Measurements from ENCODE around the gene CXorf51A.
"Not testable (repeated sequence)": the region's sequence is repeated elsewhere in the genome, so short reads cannot be mapped to it uniquely, and the experiment has no call there.

CXorf51A gene

DNA sequence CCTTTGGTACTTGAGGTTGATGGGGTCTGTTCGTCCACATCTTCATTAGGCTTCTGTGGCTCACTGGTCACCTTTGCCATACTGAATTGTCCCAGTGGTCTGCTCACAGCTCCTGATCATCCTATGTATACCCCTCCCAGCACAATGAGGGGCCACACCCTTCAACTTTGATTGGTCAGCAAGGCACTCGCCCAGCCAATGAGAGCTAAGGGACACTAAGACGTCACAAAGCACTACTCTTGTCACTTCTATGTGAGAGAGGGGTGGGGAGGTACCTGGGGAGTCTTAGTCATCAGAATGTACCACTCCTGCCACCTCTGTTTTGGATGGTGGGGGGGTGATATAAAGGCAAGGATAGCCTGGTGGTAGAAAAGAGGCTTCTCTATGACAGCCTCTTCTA, at the start of gene CXorf51A:
CXorf51A (minus strand) TSS at position 101 of the 400 bp plus-strand sequence; CDS start at position 80, 21 bp downstream.
- DNase-seq (ENCODE audit: low spot score) = not testable (repeated sequence)

DNA sequence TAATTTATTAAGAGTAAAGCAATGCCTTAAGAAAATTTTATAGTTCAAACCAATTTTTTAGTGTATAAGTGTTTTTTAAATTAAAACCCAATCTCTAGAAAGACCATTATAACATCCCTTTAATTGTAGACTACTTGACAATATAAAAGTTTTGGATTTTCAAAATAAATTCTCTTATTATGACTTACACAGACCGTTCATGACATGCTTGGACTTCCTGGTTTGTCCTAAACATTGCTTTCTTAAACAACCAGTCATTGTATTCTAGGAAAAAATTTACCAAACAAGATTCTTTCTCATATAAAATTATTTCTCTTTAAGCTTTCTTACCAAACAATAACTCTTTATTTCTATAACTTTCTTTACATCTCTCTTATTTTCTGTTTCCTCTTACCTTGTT, 49.0 kb upstream of the CXorf51A start:
- no peak for DNase-seq (ENCODE audit: low spot score)

DNA sequence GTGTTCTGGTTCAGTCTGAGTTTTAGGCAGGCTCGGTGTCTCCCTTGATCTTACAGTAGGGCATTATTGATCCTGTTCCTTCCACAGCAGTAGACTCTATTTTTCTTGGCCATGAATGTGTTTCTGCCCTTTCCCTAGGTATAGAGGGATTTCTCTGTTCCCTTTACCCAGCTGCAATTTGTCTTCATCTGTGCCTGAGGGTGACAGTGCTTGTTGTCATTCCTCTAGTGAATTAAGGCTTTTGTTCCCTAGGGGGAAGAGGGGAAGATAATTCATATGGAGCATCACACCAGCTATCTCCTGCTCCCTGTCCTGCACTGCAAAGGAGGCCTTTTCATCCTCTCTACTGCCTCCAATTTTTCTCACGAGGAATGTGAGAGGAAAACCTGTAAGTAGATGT, 39.7 kb upstream of the CXorf51A start:
- no peak for DNase-seq (ENCODE audit: low spot score)

DNA sequence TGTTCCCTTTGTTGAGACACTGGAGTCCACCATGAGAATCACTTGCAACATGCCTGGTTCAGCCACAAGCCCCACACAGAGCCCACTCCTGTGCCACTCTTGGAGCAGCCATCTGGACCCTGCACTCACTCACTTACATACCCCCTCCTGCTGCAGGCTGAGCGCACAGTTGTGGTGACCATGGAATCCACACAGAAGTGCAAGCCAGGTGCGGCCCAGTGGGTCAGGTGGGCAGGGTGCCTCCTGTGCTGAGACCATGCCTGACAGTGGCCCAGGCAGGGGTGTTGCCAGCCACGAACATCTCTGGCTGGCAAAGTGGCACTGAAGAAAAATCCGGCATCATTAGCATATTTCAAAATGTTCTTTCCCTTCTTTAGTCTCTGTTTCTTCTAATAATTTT, 17.4 kb upstream of the CXorf51A start:
- DNase-seq (ENCODE audit: low spot score) = no peak

DNA sequence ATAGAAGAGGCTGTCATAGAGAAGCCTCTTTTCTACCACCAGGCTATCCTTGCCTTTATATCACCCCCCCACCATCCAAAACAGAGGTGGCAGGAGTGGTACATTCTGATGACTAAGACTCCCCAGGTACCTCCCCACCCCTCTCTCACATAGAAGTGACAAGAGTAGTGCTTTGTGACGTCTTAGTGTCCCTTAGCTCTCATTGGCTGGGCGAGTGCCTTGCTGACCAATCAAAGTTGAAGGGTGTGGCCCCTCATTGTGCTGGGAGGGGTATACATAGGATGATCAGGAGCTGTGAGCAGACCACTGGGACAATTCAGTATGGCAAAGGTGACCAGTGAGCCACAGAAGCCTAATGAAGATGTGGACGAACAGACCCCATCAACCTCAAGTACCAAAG, 5.1 kb downstream of the CXorf51A start, which contains the start of gene CXorf51B:
CXorf51B (plus strand) TSS at position 301 of the 400 bp plus-strand sequence; CDS start at position 322, 21 bp downstream.
- not testable (repeated sequence) for DNase-seq (ENCODE audit: low spot score)

Measured in AG08395 (cell line).